Dendritic cell treated with granulocyte-macrophage colony-stimulating factor and Interleukin-4, amounts not matched to agents 40 ng/mL and 50 ng/mL, for 4 days (primary cell): ENCODE results near the gene ANKS6.
"Not testable (repeated sequence)": the region's sequence is repeated elsewhere in the genome, so short reads cannot be mapped to it uniquely, and the experiment has no call there.

ENCODE experiments used
- H3K27ac Mint-ChIP-seq: one replicate; pipeline ENCODE4 v1.8.0; 2022; ENCODE audit warnings: mild to moderate bottlenecking, mixed read lengths
- H3K27me3 Mint-ChIP-seq: one replicate; pipeline ENCODE4 v1.8.0; 2022; ENCODE audit warnings: mild to moderate bottlenecking, mixed read lengths
- H3K36me3 Mint-ChIP-seq: one replicate; pipeline ENCODE4 v1.8.0; 2022; ENCODE audit warnings: low read depth, mixed read lengths
- H3K4me1 Mint-ChIP-seq: one replicate; pipeline ENCODE4 v1.8.0; 2022; ENCODE audit warnings: low read depth, mixed read lengths
- H3K4me3 Mint-ChIP-seq: one replicate; pipeline ENCODE4 v1.8.0; 2022; ENCODE audit warnings: mild to moderate bottlenecking, moderate library complexity, mixed read lengths
- H3K9me3 Mint-ChIP-seq: one replicate; pipeline ENCODE4 v1.8.0; 2022; ENCODE audit warnings: mixed read lengths
- intact Hi-C: fragments of 100-400 bp; cut with micrococcal nuclease; formaldehyde crosslinking; loops from one replicate; pipeline ENCODE4 v1.15.0; 2022

Gene ANKS6

GRCh38 chr9:98691890-98692289 lies 104.5 kb downstream of the ANKS6 start:
- intact Hi-C loops, result no loop called here
- Mint-ChIP-seq H3K27me3 (peaks cover 11% of the 10 kb centered on the region), H3K4me3 (no peak overlapping the region), H3K9me3 (no peaks in the 10 kb centered on the region), H3K27ac (no peak overlapping the region), H3K36me3 (no peaks in the 10 kb centered on the region), H3K4me1 (no peaks in the 10 kb centered on the region)

- no peaks in the 10 kb centered on the region for H3K4me1 Mint-ChIP-seq
- H3K27me3 Mint-ChIP-seq, result peaks cover 4% of the 10 kb centered on the region
- intact Hi-C loops, result no loop called here
- no peaks in the 10 kb centered on the region for H3K9me3 Mint-ChIP-seq
- no peaks in the 10 kb centered on the region for H3K36me3 Mint-ChIP-seq
- no peak overlapping the region for H3K27ac Mint-ChIP-seq
- H3K4me3 Mint-ChIP-seq, result no peak overlapping the region
Measured at GRCh38 chr9:98690686-98691085, 105.7 kb downstream of the ANKS6 start.

GRCh38 chr9:98688710-98689495 lies 107.5 kb downstream of the ANKS6 start:
- Mint-ChIP-seq H3K27ac (no peak overlapping the region), H3K9me3 (no peaks in the 10 kb centered on the region), H3K4me1 (no peaks in the 10 kb centered on the region), H3K4me3 (no peak overlapping the region), H3K36me3 (no peaks in the 10 kb centered on the region), H3K27me3 (peaks cover 4% of the 10 kb centered on the region)
- intact Hi-C loops, result no loop called here

GRCh38 chr9:98687911-98688310 lies 108.4 kb downstream of the ANKS6 start:
- Mint-ChIP-seq H3K4me3 (no peak overlapping the region), H3K9me3 (no peaks in the 10 kb centered on the region), H3K27ac (no peak overlapping the region), H3K36me3 (no peaks in the 10 kb centered on the region), H3K27me3 (peaks cover 4% of the 10 kb centered on the region), H3K4me1 (no peaks in the 10 kb centered on the region)
- intact Hi-C loops, result no loop called here

GRCh38 chr9:98686961-98687855 lies 109.1 kb downstream of the ANKS6 start:
- Mint-ChIP-seq H3K9me3 (no peaks in the 10 kb centered on the region), H3K27ac (no peak overlapping the region), H3K36me3 (no peaks in the 10 kb centered on the region), H3K4me1 (no peaks in the 10 kb centered on the region), H3K27me3 (peaks cover 4% of the 10 kb centered on the region), H3K4me3 (no peak overlapping the region)
- intact Hi-C loops, result no loop called here

- H3K9me3 Mint-ChIP-seq, H3K4me1 Mint-ChIP-seq, H3K27ac Mint-ChIP-seq, H3K36me3 Mint-ChIP-seq, H3K27me3 Mint-ChIP-seq, H3K4me3 Mint-ChIP-seq, intact Hi-C loops: not testable (repeated sequence)
Measured at GRCh38 chr9:98684816-98685215, 111.5 kb downstream of the ANKS6 start.
